Measurements from ENCODE around the gene PRKCE. TPM values are rescaled to one million over a fixed set of nuclear protein-coding genes. Genes with fewer than 3 reads are reported as not detected.

The PRKCE gene
- total and polyA plus RNA-seq, 2 of the 8 experiments (the other 6 are each of a cell fraction or from before 2014, with no cell fraction given) = 0.54 to 2.1 TPM

GRCh38 chr2:45684756-45685155, 33.3 kb downstream of the PRKCE start (continued):
- TF ChIP-seq ATF2 (IDR thresholded peaks at IDR 0.05; ENCODE audit: low read length) = no peak
- no peak for TF ChIP-seq GABPA (IDR thresholded peaks at IDR 0.05; ENCODE audit: borderline replicate concordance, insufficient read depth, low read length)
- no peak for TF ChIP-seq TAF1 (IDR thresholded peaks at IDR 0.05; ENCODE audit: low read depth, low read length)
- TF ChIP-seq CHD7 (IDR thresholded peaks at IDR 0.05; ENCODE audit: insufficient replicate concordance, low read length) = no peak
- no peak for TF ChIP-seq E2F6 (IDR thresholded peaks at IDR 0.05)
- no peak for TF ChIP-seq CBX5 (IDR thresholded peaks at IDR 0.05; ENCODE audit: low read depth, low read length)
